ENCODE data around the gene HMOX2.
A peak's percentile ranks its signal among the peaks of the same experiment; 100 is the strongest.

Gene HMOX2

DNA sequence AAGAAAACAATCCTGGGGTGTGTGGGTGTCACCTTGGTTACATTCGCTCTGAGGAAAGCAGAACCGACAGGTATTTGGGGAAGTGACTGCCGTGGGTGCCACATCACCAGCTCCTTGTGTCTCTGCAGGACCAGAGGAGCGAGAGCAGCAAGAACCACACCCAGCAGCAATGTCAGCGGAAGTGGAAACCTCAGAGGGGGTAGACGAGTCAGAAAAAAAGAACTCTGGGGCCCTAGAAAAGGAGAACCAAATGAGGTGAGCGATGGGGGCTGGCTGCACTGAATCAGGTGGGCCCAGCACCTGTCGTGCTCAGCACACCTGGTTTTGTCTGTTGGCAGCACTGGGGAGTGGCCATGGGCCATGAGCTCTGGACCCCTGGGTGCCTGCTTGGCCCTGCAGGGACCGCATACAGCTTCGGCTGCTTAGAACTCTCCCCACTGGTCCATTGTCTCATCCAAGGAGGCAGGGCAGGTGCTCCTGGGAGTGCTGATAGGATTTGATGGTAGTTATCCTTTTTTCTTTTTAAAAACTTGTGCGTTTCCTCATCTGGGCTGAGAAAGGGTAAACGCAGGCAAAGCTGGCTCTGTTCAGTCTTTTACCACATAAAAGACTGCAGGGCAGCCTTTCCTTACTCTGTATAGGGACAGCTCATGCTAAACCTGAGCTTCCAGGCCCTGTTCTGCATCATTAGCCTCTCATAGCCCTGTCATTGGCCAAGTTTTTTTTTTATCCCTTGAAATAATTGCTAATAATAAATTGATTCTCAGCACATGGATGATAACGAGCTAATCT is 29.4 kb downstream of the HMOX2 start:
- DNase-seq (ENCODE audit: low read depth in 2 of 2): no peak

DNA sequence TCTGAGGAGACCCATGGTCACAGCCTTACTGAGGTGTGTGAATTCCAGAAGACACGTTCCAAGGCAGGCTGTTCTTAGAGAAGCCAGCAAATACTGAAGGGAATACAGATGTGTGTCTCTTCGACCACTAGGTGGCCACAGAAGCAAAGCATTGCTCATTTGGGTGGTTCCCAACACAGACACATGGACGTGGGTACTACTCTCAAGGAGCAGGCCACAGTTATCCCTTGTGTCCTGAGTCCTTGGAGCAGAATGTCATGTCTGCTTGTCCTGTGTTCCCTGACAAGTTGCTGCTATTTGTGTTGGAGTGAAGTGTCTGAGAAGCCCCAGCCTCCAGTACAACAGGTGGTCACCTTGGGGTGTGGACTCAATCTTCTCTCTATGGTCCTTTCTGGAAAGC is 30.3 kb downstream of the HMOX2 start:
- peak; percentile 44 to 45 for DNase-seq (ENCODE audit: low read depth in 2 of 2)

DNA sequence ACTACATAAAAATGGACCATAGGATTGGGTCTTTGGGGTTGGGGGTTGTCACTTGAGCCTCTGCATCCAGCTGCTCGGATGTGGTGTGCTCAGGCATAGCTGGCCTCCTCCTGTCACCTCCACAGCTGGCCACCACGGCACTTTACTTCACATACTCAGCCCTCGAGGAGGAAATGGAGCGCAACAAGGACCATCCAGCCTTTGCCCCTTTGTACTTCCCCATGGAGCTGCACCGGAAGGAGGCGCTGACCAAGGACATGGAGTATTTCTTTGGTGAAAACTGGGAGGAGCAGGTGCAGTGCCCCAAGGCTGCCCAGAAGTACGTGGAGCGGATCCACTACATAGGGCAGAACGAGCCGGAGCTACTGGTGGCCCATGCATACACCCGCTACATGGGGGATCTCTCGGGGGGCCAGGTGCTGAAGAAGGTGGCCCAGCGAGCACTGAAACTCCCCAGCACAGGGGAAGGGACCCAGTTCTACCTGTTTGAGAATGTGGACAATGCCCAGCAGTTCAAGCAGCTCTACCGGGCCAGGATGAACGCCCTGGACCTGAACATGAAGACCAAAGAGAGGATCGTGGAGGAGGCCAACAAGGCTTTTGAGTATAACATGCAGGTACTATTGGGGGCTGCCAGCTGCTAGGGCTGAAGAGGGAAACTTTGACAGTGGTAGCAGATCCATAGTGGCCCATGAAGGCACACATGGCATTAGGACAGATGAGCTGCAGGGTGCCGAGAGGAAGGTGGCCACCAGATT is 31.6 kb downstream of the HMOX2 start:
- no peak for DNase-seq (ENCODE audit: low read depth in 2 of 2)

DNA sequence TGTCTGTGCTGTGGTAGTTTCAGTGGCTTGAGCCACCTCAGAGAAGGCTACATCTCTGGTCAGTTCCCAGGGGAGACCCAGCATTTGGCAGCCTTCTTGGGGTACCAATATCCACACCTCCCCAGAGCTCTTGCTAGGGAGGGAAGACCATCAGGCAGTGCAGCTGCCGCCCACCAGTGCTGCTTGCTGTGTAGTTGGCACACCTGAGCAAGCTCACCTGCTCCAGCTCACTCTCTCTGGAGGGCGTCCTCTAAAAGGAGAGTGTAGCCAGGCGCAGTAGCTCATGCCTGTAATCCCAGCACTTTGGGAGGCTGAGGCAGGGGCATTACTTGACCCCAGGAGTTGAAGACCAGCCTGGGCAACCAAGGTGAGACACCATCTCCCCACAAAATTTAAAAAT is 32.6 kb downstream of the HMOX2 start:
- no peak for DNase-seq (ENCODE audit: low read depth in 2 of 2)

DNA sequence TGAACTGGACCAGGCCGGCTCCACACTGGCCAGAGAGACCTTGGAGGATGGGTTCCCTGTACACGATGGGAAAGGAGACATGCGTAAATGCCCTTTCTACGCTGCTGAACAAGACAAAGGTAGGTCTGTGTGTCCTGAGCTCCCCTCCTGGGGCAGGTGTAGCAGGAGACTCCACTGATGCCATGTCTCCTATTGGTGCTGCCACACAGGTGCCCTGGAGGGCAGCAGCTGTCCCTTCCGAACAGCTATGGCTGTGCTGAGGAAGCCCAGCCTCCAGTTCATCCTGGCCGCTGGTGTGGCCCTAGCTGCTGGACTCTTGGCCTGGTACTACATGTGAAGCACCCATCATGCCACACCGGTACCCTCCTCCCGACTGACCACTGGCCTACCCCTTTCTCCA is 33.2 kb downstream of the HMOX2 start:
- DNase-seq (ENCODE audit: low read depth in 2 of 2): no peak

DNA sequence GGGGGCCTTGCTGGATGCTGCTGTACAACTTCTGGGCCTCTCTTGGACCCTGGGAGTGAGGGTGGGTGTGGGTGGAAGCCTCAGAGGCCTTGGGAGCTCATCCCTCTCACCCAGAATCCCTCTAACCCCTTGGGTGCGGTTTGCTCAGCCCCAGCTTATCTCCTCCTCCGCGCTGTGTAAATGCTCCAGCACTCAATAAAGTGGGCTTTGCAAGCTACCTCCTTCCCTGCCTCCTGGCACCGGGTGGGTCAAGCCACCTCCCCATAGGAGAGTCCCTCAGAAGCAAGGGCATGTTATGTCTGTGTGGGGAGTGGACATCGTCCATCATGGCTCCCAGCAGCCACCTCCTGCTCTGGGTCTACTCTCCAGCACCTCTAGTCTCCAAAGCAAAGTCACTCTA is 33.9 kb downstream of the HMOX2 start:
- no peak for DNase-seq (ENCODE audit: low read depth in 2 of 2)

DNA sequence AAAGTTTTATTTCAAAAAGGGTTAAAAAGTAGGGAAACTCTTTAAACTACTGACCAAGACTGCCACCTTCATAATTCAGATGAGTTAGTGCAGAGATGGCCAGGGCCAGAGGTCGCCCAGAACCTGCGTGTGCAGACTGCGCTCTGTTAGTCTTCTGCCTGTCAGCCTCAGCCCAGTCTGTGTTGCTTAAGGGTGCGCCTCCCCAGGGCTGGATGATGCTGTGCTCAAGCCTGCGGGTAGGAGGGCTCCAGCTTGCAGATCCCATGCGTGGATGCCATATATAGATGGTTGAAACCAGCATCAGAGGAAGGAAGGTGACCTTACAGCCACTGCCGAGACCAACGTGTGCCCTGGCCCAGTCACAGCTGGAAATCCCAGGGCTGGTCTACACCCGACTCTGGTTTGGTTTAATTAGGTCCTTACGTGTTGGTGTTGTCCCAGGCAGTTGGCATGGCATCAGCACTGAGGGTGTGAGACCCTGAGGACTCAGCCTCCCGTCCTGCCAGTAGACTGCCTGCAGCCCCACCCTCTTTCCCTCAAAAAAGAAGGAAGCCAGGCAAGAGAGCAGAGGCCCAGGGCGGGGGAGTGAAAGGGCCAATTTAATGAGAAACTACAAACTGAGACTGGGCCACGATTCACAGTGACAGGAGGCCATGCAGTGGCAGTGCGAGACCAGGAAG is 34.7 kb downstream of the HMOX2 start:
- DNase-seq (ENCODE audit: low read depth in 2 of 2): no peak

DNA sequence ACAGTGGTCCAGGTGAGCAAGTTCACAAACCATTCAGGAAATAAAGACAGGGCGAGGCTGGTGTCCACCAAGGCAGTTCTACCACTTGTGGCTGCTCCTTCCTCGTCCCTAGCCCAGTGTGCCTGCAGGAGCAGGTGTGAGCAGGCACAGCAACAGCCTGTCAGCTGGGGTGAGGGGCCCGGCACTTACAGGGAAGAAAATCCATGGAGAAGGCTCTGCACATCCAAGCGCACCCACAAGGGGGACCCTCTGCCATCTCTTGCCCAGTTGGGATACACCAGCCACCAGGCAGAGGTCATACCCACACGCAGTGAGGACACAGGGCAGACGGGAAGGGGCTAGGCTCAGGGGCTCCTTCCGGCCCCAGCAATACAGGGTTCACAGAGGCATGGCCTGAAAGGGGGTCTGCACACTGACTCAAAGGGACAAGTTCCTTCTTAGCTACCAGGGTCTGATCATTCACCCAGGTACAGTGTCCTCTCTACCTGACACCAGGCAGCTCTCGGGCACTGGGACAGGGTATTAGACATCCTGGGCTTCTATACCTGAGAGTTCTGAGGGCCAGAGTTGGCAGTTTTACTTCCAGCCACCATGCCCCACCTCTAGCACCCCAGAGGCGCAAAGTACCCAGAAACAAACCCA is 35.4 kb downstream of the HMOX2 start:
- DNase-seq (ENCODE audit: low read depth in 2 of 2): no peak

DNA sequence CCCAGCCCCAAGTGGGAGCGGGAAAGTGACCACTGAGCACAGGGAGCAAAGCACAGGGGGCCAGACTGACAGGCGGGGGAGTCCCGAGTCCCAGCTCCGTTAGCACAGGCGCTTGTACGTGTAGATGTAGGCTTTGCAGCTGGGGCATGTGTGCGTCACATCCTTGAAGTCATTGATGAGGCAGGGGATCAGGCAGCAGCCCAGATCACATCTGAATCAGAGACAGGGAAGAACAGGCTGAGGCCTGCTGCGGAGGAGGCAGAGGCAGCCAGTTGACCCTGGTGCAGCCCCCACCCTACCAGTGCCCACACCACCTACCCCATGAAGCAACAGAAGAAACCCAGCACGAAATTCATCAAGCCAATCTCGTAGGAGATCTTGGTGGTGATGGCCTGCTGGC is 36.3 kb downstream of the HMOX2 start:
- DNase-seq (ENCODE audit: low read depth in 2 of 2): no peak

DNA sequence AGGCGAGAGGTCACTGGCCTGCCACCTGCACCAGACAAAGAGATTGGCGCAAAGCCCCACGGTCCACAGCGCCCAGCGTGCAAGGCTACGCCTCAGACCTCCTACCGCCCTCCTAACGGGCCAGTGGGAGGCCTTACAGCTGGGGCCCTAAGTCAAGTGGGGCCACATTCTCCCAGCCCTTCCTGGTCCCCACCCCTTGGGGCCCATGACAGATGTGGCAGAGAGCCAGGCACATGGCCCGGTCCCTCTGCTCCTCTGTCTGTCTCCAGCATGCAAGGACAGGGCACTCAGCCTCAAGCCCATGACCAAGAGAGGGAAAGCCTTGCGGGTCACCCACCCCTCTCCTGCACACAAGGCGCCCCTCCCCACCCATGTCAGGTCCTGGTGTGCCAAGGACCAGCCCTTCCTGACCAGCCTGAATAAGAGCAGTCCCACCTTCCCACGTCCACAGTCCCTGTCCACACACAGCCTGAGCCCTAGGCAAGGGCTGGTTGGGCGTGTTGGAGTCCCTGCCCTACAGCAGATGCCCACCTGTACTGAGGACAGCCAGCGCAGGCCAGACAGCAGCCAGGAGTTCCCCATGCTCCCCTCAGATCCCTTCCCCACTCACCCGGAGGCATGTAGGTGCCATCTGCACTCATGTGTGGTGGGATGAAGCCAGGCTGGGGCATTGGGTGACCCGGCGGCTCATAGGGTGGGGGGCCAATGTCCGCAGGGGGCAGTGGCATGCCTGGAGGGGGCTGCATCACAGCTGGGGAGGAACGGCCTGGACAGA is 37.1 kb downstream of the HMOX2 start:
- DNase-seq (ENCODE audit: low read depth in 2 of 2): no peak

DNA sequence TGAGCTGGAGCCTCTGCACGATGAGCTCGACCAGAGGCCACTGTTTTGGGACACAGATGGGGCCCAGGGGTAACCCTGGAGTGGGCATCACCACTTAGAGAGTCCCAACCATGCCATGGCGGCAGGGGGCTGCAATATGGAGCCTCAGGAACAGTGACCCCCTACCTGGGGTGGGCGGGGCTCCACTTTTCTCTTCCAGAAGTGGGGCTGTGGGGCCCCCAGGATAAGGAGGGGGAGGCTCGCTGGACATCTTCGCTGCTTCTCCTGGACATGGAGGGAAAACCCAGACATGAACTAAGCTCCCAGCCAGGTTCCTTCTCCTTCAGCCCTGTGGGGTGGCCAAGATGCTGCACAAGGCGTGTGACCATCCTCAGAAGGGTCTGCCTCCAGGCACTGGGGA is 37.7 kb downstream of the HMOX2 start:
- DNase-seq (ENCODE audit: low read depth in 2 of 2): no peak

DNA sequence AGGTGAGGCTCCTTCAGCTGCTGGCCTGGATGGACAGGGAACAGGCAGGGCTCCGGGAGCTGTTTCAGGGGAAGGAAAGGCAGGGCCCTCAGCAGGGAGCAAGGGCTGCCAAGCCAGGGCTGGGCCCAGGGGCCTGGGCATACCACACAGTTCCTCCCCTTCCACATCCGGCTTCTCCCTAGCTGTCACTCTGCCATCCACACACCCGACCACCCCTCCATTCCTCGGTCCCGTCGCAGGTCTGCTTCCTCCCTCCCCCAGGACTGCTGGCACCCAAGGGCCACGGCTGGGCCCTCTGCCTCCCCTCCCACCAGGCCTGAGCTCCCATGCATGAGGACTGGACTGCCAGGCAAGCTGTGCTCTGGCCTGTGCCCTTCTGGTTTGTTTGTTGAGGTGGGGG is 38.4 kb downstream of the HMOX2 start:
- DNase-seq (ENCODE audit: low read depth in 2 of 2): no peak

DNA sequence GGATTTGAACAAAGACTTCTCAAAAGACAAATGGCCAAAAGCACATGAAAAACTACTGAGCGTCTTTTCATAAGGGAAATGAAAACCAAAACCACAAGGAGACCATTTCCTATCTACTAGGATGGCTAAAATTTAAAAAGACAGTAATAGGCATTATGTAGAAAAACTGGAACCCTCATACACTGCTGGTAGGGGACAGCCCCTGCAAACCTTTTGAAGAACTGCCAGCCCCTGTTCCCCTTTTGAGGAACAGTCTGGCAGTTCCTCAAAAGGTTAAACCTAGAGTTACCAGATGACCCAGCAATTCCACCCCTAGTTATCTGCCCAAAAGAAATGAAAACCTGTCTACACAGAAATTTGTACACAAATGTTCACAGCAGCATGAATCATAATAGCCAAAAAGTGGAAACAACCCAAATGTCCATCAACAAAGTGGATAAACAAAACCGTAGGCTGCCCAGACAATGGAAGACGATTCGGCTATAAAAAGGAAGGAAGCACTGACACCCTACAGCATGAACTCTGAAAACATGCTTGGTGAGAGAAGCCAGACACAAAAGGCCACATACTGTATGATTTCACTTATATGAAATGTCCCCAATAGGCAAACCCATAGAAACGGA is 39.5 kb downstream of the HMOX2 start:
- no peak for DNase-seq (ENCODE audit: low read depth in 2 of 2)

DNA sequence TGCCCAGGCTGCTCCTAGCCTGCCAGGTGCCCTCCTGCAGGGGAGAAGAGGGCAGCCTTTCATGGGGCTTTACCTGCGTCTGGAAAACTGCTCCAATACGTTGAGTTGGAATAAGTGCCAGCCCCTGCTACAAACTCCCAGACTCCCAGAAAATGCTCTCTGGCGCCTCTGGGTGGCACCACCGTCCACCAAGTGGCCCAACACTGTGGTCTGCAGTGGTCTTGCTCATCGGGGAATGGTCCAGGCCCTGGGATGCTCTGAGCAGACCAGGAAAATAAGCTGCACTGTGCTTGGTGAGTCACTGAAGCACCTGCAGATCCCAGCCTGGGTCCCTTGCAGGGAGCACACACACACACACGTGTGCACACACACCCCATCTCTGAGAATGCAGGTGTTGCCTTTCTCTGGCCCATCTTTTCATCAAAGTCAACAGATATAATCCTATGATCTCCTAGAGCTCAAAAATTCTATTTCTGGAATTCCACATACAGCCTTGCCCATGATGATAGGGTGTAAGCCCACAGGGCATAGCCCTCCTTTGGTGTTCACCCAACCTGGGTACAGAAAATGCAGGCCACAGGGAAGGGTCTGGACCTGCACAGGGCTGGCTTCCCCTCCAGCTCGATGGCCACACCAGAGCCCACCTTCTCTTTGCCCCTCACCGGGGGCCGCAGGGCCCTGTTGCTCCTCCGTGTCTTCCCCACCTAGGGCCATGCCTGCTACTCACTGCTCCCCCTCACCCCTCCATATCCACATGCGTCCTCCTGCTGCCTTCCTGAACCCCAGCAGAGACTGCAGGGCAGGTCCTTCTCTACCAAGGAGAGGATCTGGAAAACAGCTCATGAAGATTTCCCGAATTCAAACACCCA is 41.8 kb downstream of the HMOX2 start:
- DNase-seq (ENCODE audit: low read depth in 2 of 2): no peak

DNA sequence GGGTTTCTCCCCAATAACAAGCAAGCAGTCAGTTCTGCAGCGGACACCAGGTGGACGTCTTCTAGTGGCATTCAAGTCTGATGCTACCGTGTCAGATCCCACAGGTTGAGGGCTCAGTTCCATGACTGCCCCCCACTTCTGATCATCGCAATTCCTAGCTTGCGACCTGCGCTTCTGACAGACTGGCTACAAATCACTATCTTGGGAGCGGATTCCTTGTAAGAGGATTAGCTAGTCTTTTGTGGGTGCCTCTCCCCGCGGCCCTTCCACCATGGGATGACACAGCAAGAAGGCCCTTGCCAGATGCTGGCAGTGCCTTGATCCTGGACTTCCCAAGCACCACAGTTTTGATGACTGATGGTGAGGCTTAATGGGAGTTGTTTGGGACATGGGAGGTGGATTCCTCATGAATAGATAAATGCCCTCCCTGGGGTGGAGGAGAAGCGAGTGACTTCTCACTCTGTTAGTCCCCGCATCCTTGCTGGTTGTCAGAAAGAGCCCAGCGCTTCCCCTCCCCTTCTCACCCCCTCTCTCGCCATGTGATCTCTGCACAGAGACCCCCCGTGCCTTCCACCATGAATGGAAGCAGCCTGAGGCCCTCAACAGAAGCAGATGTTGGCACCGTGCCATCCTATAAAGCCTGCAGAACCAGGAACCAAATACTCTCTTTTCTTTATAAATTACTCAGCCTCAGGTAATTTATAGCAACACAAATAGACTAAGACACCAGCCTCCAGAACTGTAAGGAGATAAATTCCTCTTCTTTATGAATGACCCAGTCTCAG is 43.3 kb downstream of the HMOX2 start:
- DNase-seq (ENCODE audit: low read depth in 2 of 2): no peak

DNA sequence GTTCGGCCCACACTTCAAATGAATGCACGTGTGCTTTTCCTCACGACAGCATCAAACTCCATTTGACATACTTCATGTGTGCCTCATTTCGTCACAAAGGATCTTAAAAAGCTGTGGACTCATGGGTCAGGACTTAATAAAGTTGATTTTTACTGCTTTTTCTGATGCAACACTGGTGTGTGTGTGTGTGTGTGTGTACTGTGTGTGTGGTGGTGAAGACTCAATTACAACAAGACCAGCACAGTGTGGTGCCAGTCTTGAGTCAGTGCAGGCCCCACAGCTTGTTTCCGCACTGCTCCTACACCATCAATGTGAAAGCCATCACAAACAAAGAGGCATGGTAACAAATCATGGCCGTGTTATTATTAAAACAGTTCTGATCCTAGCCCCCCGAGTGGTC is 44.7 kb downstream of the HMOX2 start:
- DNase-seq (ENCODE audit: low read depth in 2 of 2): no peak

DNA sequence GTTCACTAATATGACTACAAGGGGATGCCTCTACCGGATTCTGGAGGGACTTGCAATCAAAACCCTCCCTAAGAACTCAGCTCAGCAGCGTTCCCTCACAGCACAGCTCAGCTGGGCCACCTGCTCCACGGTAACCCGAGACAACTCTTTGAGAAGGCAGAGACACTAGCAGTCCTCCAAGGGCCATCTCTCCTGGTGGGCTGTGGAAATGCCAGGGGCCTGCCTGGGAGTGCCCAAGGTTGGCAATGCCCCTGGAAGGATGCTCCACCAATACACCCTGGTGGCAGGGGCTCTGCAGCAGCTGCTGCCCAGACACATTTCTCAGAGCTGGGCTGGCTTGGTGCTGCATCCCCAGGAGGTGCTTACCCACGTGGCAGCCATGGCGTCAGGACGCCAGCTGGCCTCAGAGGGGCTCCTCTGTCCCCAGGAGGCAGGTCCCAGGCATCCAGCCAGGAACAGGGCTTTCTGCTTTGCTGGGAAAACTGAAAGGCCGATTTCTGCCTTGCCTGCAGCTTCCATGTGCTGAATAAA is 45.9 kb downstream of the HMOX2 start:
- no peak for DNase-seq (ENCODE audit: low read depth in 2 of 2)

DNA sequence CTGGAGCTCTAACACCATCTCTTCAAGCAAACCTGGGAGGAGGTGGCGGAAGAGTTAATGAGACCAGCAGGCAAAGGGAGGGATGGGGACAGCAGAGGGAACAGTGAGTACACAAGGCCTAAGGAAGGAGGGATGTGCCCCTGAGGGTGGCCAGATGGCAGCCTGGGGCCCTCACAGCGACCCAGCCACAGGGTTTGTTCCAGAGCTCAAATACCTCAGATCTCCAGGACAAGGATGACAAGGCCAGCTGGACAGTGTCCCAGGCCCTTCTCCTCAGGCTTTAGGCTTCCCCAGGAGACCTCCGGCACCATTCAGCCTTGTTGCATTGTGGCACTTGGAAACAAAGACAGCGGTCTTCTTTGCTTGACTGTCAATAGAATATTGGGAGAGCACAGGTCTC is 47.5 kb downstream of the HMOX2 start:
- no peak for DNase-seq (ENCODE audit: low read depth in 2 of 2)

DNA sequence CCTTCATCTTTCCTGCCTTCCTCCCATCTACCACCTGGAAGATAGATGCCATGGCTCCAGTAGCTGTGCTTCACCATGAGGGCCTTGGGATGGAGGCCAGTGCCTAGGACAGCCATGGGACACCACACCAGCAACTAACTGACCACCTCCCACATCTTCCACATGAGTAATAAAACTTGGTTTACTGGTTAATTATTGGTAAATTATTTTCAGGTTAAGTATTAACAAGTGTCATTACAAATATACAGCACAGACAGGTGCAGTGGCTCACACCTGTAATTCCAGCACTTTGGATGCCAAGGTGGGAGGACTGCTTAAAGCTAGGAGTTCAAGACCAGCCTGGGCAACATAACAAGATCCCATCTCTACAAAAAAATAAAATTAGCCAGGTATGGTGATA is 48.4 kb downstream of the HMOX2 start:
- DNase-seq (ENCODE audit: low read depth in 2 of 2): no peak

Measured in fibroblast of skin of left biceps (primary cell).